TTC549 (cell line): ENCODE data around the gene TBK1.

Experiments used
- FAIRE-seq: peaks from 2 replicates; lab custom pipeline; 2012; peaks lifted over from hg19 to GRCh38; lab: Jason Lieb, UNC

Gene TBK1

DNA sequence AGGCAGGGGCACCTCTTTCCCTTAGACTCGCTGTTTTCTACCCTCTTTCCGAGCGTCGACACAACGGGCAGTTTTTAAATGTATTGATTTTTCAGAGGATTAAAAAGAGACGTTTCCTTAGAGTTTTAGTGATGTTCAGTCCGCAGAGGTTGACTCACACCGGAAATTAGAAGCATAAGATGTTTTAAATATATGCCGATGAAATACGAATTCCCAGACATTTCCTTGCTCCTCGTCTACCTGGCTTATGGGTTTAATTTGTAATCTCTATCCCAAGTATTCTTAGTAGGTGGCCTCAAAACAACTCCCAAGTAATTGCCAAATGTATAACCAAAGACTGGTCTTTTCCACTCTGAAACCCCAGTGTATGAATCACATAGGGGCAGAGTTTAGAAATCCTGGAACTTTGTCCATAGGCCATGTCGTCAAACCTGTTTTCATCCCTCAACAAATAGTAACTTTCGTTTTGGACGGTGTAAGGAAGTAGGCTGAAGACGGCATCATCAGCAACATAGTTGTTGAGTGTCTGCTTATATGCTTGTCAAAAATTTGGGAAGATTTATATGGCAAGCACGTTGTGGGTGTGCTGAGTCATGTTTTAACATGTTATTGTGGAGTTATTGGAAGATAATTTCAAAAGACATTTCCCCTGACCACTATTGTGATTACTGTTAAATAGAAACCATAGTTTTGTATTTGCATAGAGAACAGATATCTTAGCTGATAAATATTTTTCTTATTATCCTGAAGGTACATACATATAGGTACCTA lies 824 bp downstream of the TBK1 start:
- no peak for FAIRE-seq

- FAIRE-seq = no peak
These were observed 3.6 kb downstream of the TBK1 start for GRCh38 chr12:64455506-64455905.

GRCh38 chr12:64456119-64456518 lies 4.2 kb downstream of the TBK1 start:
- no peak for FAIRE-seq

DNA sequence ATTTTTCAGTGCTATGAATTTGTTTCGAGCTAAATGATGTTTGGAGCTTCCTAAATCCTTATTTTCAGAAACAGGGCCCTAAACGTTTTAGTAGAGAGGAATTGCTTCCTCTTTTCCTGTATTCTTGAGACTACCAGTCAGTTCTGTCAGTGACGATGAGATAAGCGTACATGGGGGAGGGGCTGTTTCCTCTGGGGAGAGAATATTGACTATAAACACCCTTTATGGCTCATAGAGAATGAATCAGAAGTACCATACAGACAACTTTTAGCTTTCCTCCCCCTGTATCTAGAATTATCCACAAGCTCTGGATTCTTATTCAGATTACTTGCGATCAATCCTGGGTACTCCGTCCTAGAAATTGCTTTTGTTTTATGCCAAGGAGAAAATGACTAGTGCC lies 5.1 kb downstream of the TBK1 start:
- no peak for FAIRE-seq

GRCh38 chr12:64457466-64457865 lies 5.5 kb downstream of the TBK1 start:
- no peak for FAIRE-seq

GRCh38 chr12:64457923-64458322 lies 6.0 kb downstream of the TBK1 start:
- no peak for FAIRE-seq

- no peak for FAIRE-seq
These were observed 7.5 kb downstream of the TBK1 start for GRCh38 chr12:64459394-64459891.

GRCh38 chr12:64461634-64462414 lies 9.9 kb downstream of the TBK1 start:
- no peak for FAIRE-seq

DNA sequence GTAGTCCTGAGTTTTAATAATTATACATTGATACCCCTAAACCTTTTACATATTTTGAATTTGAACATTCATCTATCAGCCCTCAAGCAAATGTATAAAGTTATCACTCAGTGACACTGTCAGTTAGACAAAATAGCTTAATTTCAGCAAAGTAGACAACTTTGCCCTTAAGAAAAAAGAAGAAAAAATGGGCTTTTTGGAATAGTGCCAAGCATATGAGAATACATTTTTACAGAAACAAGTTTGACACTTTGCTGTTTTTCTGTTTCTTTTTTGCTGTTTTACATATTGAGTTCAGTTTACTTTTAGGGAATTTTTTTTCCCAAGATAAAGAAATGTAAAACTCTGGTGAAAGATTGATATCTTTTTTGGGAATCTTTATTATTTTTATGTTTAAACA lies 14.3 kb downstream of the TBK1 start:
- no peak for FAIRE-seq

GRCh38 chr12:64468966-64469365 lies 17.0 kb downstream of the TBK1 start:
- FAIRE-seq = no peak

- FAIRE-seq = no peak
These were observed 17.7 kb downstream of the TBK1 start for GRCh38 chr12:64469455-64470142.

- FAIRE-seq = no peak
These were observed 18.6 kb downstream of the TBK1 start for GRCh38 chr12:64470495-64470894.

- no peak for FAIRE-seq
These were observed 21.3 kb downstream of the TBK1 start for GRCh38 chr12:64473176-64473575.

GRCh38 chr12:64475518-64475917 lies 23.6 kb downstream of the TBK1 start:
- FAIRE-seq = no peak

DNA sequence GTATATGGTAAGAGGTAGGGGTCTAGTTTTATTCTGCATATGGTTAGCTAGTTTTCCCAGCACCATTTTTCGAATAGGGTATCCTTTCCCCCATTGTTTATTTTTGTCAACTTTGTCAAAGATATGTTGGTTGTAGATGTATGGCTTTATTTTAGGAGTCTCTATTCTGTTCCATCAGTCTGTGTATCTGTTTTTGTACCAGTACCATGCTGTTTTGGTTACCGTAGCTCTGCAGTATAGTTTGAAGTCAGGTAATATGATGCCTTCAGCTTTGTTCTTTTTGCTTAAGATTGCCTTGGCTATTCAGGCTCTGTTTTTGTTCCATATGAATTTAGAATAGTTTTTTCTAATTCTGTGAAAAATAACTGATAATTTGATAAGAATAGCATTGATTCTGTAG lies 24.9 kb downstream of the TBK1 start:
- no peak for FAIRE-seq

DNA sequence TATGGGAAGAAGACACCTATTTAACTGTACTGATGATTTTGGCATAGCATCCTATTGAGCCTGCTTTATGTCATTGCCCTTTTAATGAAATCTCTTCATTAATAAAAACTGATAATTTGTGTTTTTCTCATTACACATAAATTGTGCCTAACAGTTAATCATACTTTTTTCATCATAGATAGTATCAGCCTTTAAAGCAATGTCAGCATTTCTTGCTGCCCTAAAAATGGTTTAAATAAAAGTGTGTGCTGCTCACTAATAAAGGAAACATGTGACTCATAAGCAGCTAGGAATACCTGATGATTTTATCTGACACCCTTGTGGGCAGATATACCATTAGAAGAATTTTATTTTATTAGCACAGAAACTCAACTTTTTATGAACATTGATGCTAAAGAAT lies 26.7 kb downstream of the TBK1 start:
- no peak for FAIRE-seq

DNA sequence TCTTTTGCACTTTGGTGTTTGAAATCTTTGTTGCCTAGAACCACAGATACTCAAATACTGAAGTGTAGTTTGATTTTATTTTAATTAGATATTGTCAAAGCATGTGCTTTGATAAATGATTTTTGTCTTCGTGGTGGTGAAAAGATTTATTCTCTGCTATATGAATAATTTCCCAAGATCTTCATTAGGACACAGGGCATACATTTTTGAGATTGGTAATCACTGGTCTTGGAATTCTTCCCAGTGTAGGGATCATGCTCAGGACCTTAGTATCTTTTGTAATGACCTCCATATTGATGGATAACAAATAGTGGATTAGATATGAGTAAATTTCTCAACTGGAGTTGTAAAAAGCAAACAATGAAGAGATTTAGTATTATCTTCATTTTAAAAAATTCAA lies 28.2 kb downstream of the TBK1 start:
- FAIRE-seq = no peak

DNA sequence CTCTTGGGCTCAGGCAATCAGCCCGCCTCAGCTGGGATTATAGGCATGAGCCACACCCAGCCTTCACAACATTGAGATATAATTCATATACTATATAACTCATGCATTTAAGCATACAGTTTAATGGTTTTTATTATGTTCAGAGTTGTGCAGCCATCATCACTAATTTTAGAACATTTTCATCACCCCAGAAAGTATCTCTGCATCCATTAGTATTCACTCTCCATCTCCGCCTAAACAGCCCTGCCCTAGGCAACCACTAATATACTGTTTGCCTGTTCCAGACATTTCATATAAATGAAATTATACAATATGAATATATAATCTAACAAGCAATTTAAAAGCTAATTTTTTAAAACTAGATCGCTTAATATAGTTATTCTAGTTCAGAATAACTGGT lies 34.7 kb downstream of the TBK1 start:
- FAIRE-seq = no peak

GRCh38 chr12:64491718-64492117 lies 39.8 kb downstream of the TBK1 start:
- FAIRE-seq = no peak

DNA sequence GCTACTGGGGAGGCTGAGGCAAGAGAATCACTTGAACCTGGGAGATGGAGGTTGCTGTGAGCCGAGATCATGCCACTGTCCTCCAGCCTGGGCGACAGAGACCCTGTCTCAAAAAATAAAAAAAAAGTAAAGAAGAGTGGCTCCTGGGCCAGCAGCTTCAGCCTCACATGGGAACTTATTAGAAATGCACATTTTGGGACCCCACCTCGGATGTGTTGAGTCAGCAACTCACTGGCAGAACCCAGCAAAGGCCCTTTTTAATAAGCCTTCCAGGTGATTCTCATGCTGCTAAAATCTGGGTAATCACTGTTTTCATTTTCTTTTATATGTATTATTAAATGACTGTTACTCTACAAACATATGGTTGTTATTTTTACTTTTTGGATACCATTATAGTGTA lies 41.6 kb downstream of the TBK1 start:
- no peak for FAIRE-seq

GRCh38 chr12:64494998-64495729 lies 43.2 kb downstream of the TBK1 start:
- FAIRE-seq = no peak

- FAIRE-seq = no peak
These were observed 45.0 kb downstream of the TBK1 start for GRCh38 chr12:64496839-64497400.
